GM04504 (cell line): ENCODE results near the gene PSORS1C1.

Experiments
- DNase-seq: peaks from one replicate; pipeline ENCODE4 v3.0.0-alpha.2; 2012; ENCODE audit warnings: low read depth

Gene PSORS1C1

DNA sequence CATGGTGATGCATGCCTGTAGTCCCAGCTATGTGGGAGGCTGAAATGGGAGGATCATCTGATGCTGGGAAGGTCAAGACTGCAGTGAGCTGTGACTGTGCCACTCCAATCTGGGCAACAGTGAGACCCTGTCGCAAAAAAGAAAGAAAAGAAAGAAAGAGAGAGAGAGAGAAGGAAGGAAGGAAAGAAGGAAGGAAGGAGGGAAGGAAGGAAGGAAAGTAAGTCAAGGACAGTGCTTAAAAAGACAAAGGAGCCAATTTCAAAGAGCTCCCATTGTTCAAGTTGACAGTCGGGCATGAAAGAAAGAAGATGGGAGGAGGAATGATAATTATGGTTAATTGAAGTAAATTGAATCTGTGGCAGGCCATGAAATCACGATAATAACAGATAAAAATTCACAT is 18.4 kb upstream of the PSORS1C1 start:
- no peak for DNase-seq

DNA sequence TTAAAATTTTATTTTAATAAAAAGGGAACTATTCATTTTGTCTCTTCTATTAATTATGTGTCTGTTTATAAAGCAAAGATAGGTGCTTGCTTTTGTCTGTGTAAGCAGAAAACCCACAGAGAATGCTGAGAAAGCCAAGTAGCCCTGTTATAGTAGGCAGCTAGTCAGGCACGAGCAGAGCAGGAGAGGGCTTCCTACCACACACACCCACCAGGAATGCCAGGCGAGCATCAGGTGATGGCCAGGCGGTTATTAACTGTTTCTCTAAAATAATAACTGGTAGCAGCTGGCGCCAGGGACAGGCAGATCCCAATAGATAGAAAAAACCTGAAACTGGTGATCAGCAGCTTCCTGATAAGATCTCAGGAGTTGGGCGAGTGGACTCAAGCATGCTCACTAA is 17.9 kb upstream of the PSORS1C1 start:
- no peak for DNase-seq

DNA sequence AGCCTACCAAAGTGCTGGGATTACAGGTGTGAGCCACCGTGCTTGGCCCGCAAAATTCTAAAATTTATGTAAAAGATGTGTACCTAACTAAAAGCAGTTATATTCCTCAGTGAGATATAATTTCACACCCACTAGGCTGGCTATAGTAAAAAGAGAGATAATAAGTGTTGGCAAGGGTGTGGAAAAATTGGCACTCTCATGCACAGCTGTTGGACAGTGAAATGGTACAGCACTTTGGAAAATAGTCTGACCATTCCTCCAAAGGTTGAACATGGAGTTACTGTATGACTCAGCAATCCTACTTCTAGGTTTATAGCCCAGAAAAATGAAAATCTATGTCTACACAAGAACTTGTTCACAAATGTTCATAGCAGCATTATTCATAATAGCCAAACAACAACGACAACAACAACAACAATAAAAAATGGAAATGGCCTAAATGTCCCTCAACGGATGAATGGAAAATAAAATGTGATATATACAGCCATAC is 16.1 kb upstream of the PSORS1C1 start:
- DNase-seq = no peak

DNA sequence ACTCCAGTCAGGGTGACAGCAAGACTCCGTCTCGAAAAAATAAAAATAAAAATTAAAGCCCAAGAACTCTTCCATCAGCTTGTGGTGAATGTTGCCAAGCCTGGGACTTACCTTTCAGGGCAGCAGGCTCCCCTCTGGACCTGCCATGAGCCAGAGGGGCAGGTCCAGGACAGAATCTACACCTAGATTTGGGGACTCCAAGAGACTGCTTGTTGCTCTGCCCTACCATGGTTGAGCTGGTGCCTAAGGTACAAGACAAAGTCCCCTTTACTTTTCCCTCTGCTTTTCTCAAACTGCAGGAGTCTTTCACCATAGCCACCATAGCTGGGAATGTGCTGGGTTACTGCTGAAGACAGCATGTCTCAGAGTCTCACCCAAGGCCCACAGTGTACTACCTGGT is 11.5 kb upstream of the PSORS1C1 start:
- DNase-seq = no peak

DNA sequence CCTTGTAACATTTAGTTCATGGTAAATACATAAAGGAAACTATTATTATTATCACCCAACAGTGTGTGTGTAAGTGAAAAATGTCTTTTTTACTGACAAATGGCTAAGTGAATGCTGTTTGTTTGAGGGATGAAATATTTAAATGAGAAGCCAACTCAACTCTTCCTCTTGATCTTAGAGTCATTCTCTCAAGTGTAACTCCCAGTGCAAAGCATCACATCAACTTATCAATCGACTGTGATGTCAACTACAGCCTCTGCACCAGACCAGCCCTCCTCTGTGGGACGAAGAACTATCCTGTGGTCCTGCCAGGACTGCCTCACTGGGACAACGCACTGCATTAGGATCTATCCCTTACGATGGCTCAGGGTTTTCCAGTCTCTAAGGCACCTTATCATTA is 7.5 kb upstream of the PSORS1C1 start:
- DNase-seq = no peak

DNA sequence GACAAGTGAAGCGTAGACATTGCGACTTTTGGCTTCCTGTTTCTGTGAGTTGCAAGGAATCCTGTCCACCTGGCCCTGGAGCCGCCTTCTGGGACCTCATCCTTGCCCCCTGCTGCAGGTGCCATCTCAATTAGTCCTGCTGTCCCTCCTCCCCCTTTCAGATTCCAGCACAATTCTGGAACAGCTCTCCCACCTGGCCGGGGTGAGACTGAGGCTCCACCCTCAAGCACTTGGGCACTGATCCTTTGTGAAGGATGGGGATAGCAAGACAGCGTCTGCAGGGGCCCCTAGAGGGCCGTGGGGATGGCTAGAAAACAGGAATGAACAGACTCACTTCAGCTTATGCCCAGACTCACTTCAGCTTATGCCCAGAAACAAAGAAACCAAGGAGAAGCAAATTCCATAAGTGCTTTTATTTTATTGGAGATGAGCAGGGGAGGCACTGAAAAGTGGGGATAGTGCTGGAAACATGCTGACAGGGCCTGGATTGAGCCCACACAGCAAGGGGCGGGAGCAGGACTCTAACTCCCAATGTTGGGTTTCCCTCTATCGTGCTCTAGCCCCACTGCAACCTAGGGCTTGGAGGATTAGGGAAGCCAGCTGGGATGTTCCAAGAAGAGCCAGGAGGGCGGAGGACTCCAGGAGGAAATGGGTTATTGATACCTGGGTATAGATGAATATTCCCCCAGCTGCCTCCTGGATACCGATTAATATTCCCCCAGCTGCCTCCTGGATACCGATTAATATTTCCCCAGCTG is 3.6 kb upstream of the PSORS1C1 start:
- no peak for DNase-seq

DNA sequence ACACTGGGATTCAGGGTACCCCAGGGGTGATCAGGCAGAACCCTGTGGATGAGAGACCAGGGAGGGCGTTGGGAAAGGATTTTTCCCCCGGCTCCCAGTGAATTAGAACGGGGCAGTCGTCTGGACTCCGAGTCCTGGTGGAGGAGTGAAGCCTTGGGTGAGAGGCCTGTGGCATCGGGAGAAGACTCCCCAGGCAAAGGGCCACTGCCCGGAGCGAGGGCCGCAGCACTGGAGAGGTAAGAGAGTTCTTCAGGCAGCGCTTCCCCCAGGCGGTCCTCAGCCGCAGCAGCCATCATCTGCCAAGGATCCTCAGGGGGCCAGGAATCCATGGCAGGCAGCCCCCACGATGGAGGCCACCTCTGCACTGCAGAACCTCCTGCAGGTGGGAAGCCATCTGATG is 2.9 kb upstream of the PSORS1C1 start:
- no peak for DNase-seq

DNA sequence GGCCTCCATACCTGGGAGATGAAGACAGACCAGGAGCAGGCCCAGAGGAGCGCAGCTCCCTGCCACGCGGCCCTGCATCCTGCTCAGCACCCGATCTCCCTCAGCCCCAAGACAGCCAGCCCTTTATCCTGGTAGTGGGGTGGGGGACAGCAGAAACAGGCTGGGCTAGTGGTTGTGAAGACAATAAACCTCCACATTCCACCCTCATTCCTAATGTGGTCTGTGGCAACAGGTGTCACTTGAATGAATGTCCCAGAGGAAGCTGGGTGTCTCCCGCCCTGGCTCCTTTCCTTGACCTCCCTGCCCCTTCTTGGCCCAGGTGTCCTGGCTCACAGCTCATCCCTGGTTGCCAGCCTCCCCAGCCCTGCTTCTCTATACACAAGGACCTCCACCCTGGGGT is 2.1 kb upstream of the PSORS1C1 start, which contains the start of gene C6orf15:
C6orf15 (minus strand) TSS at position 98 of the 400 bp plus-strand sequence; CDS start at position 78, 20 bp downstream.
- no peak for DNase-seq

DNA sequence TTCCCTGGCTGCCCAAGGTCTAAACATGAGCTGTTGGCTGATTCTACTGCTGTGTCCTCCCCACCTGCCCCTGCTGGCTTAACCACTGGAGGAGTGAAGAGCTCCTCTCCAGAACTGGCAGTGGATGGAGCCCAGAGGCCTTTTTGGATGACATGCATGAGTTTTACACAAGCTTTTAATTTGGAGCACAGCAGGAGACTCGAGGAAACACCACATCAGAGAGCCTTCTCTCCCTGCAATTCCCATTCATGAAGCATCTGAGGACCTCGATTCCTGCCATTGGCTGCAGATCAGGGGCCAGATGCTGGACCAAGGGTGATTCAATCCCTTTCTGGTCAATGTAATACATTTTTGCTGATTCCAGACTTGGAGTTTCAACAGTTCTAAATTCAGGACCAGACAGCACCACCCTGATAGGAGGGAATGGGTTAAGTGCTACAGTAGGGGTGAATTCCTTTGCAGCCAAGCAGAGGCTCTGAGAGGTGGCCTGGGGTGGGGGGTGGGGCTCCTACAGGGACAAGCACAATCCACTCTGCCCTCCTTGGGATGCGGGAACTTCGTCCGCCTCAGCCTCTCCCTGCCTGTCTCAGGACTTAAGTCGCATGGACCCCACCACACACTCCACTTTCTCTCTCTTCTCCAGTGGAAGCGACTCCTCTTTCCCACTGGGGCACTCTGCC is 599 bp upstream of the PSORS1C1 start:
- peak; percentile 93 for DNase-seq

DNA sequence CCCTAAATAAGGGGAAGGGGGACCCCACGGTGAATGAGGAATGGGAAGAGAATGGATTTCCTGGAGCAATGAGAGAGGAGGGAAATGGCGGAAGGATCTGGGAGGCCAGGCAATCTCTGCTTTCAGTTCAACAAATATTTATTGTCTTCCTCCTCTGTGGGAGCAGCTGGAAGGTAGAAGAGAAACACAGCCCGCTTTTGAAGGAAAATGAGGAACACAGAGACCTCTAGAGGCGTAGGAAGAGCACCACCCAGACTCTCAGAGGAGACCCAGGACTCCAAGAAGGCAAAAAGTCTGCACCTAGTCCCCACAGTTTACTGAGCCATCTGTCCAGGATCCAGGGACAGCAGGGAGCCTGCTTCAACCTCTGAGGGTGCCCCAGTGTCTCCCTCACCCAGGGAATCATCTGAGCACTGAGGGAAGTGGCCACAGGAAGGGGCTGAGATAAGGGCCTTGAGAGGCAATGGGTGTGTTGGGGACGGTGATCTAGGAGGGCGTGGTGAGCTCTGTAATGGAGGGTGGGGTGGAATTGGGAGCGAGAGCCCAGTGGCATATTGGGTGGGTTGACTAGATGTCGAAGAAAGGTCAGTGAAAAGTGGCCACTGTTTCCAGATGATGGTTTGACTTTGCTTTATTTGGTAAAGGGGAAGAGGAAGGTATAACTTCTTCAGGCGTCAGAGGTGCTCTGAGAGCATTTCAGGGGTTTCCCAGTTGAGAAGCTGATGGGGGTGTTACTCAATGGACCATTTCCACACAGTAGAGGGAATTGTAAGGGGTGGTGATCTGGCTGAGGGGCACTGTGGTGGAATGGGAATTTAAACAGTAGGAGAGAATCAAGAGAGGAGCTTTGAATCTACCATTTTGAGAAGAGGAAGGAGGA is 610 bp downstream of the PSORS1C1 start:
- DNase-seq = no peak

DNA sequence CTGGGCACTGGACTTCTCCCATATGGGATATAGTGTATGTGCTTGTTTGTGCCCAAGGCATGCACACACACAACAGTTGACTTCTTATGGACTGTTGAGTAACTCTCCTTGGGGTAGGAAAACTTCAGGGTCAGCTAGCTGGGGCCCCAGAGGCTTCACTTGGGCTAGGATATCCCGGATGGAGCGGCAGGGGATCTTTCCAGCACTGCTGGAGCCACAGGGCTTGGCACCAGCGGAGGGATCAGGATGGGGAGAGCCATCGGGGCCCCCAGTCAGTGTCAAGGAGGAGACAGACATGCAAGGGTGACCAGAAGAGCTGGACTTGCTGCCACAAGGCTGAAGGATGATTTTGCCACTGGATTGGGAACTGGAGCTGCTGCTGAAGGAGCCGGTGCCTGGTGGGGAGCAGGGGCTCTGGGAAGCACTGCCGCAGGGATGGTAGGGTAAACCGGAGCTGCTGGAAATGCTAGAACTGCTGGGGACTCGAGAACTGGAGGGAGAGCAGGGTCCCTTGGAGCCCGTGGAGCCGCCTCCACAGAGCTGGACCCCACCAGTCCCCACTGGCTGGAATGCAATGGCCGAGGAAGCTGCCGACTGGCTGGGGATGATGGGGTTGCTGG is 1.5 kb downstream of the PSORS1C1 start:
- DNase-seq = no peak

DNA sequence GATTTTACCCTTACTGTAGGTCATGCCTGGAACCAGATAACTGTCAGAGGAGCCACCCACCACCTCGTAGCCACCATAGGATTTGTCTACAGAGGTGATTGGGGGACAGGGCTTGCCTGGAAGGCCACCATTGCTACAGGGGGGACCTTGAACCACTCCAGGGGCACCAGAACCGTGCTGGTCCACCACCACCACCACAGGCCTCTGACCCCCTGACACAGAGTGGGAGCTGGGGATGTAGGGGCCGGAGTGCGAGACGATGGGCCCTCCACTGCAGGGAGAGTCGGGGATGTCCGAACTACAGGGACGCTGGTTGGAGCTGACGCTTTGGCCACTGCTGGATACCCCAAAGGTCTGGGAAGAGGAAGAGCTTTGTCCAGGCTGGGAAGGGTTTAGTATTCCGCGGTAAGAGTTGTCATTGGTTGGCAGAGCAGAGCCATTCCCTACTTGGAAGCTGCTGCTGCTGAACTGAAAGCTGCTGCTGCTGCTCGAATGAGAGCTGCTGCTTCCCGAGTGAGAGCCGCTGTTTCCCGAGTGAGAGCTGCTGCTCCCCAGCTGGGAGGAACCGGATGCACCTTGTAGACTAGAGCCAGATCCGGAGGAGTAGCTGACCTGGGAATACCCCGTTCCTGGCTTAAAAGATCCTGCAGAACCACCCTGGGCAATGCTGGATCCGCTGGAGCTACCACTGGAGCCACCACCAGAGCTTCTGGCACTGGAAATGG is 2.2 kb downstream of the PSORS1C1 start:
- DNase-seq = no peak

DNA sequence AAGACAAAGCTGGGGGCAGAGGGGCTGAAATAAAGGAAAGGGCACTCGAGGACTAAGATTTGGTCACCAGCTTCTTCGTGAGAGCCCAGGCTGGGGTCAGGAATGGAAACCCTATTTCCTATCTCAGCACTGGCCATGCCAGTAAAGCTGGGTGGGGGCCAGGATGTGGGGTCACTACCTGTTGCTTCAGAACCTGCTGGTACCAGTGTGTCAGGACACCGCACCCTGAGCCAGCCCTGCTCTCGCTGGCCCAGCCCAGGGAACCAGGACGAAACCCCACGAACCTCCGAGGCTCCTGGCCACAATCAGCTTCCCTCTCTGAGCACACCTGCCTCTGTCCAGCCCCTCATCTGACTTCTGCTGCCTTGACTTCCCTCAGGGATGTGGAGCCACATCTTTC is 3.6 kb downstream of the PSORS1C1 start:
- no peak for DNase-seq

DNA sequence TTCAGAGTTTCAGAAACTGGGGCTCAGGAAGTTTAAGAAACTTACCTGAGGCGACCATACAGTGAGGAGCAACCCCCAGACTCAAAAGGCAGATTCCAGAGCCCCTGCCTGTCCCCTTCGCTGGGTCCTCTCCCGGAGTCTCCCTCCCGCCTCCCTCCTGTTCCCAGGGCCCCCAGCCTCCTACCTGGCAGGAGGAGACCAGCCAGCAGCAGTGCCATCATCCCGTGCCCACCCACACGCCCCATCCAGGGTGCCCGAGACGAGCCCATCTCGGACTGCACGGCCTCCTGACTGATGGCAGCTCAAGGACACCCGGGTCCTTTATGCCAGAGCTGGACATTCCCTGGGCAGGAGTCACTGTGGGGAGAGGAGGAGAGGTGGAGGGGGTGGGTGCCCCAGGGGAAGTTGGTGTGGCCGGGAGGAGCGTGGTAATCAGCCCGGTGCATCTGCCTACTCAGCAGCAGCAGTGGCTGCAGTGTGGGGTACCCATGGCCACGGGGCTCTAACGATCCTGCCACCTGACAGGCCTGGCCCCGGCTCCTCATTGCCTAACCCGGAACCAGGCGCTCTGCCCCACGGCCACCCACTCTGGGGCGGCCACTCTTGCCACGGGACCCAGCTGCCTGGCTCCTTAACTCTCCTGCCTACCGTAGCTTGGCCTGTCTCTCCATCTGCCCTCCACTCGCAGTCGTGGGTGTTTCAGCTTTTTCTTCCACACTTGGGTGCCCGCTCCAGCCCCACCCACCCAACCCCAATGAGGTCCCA is 5.7 kb downstream of the PSORS1C1 start, which contains the start of gene CDSN:
CDSN (minus strand) TSS at position 296 of the 765 bp plus-strand sequence; CDS start at position 269, 27 bp downstream.
- DNase-seq = no peak

DNA sequence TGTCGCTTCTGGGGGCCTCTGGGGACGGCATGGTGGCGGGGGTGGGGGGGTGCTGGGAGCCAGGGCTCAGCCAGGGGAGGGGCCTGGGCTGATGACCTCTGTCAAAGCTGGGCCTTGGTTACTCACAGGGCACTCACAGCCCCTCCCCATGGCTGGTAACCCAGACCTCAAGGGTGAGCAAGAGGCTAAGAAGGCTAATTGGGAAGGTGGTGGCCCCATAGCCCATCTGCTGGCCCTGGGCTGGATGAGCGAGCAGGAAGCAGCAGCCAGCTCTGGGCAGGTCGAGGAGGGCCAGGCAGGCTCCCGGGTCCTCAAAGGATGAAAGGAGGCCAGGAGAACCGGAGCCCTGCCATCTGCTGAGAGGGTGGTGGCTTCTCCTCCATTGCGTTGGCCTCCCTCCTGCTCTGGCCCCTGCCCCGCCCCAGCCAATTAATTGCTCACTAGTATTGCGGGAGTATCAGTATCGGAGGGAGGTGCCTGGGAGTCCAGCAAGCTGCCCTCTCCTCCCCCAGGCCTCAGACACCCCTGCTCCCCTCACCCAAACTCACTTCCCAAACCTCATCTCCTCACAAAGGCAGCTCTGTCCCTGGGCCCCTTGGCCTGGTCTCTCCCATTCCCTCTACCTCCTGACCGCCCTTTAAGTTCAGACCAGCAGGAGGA is 6.7 kb downstream of the PSORS1C1 start:
- no peak for DNase-seq

DNA sequence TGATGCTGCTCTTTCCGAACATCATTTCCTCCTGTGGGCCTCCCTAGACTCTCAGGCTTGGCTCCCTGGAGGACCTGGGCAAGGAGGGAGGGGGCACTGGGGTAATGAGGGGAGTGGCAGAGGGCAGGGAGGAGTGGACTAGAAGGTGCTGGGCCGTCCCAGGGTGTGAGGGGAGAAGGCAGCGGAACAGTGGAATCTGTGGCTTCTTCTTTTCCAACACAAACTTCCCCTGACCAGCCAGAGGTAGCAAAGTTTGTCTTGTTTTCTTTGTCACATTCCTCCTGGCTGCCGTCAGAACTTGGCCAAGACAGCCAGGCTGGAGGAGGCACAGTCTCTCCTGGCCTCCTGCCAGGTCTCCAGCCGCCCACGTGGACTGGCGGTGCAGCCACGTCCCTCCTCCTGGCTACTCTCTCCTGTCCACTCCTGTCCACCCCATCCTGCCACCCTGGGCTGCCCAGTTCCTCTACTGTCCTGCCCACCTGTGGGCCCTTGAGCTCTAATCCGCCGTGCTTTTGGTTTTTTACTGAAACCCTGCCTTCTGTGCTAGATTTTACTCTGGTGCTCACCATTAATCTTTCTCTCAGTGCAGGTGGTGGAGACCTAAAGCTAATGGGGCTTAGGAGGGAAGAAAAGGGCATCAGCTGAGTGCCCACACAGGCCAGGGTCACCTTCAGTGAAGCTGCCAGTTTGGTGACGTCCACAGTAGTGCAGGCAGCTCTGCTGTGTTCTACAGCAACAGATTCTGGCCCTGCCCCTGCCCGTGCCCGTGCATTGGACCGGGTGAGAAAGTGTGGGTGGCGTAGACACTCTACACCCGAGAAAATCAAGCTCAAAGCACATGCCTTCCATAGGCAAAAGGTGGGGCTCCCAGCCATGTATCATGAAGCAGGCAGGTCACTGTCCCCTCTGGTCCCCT is 8.4 kb downstream of the PSORS1C1 start:
- peak; percentile 66 for DNase-seq

DNA sequence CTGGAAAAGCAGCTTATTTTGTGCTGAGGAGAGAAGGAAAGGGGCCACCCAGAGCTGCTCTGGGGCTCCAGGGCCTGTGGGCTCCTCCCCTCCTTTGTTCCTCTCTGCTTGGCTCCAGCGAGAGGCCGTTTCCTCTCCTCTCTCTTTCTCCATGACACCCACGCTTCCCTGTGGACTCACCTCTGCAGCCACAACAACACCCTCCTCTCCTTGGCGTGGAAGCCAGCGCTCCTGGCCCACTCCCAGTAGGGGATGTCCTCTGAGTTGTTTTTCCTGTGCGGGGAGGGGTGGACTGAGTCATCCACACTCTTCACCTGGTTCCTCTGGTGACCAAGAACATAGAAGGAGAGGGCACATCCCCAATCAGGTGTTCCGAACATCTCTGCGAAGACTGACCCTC is 10.6 kb downstream of the PSORS1C1 start:
- no peak for DNase-seq

DNA sequence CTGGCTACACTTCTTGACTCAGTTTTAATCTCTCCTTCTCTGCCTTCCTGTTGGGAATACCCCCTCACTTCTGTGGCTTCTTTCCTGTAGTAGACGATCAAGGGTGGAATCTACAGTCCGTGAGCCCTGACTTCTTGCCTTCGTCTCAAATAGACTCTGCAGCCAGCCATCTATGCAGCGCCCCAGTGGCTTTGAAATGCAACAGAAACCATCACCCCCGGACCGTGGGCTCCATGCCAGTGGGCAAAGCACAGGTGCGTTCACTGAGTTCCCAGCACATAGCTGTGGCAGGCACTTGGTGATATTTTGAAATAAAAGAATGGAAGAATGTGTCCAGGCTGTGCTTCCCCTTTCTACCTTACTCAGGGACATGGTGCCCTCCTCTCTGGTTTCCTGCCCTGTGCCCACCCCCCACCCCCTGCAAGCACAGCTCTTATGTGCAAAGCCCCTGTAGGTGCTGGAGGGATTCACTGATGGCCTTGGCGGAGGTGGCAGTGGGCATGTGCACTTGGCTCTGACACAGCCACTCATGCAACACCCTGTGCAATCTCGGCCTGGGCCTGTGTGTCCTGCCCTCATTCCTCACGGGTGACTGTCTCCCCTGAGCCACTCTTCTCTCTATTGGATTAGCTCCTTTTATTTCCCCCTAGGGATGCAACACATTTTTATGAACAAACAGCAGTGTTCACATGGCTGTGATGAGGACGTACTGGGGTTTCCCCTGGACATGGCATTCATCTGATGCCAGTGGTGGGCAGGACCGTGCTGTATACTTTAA is 11.2 kb downstream of the PSORS1C1 start:
- DNase-seq = peak; percentile 81
